ENCODE results near the gene EHD1.
A peak's percentile ranks its signal among the peaks of the same experiment; 100 is the strongest.

The EHD1 gene

GRCh38 chr11:64921384-64921783, 43.0 kb upstream of the EHD1 start:
- no peak for TF ChIP-seq CTCF (IDR thresholded peaks at IDR 0.05; ENCODE audit: borderline replicate concordance, insufficient read depth, low read depth, low read length)
- no peak overlapping the region for H3K4me3 ChIP-seq (ENCODE audit: low read depth, low read length)

GRCh38 chr11:64920124-64920523, 41.7 kb upstream of the EHD1 start:
- no peak overlapping the region for H3K4me3 ChIP-seq (ENCODE audit: low read depth, low read length)
- TF ChIP-seq CTCF (IDR thresholded peaks at IDR 0.05; ENCODE audit: borderline replicate concordance, insufficient read depth, low read depth, low read length), result no peak

GRCh38 chr11:64919627-64920026, 41.2 kb upstream of the EHD1 start:
- no peak overlapping the region for H3K4me3 ChIP-seq (ENCODE audit: low read depth, low read length)
- TF ChIP-seq CTCF (IDR thresholded peaks at IDR 0.05; ENCODE audit: borderline replicate concordance, insufficient read depth, low read depth, low read length), result no peak

- TF ChIP-seq CTCF (IDR thresholded peaks at IDR 0.05; ENCODE audit: borderline replicate concordance, insufficient read depth, low read depth, low read length), result 0 out of 2 replicates have a peak, but pooled peaks have one; percentile 12
- peak overlapping the region; percentile 40 for H3K4me3 ChIP-seq (ENCODE audit: low read depth, low read length)
These were observed 39.6 kb upstream of the EHD1 start for GRCh38 chr11:64918017-64918416.

GRCh38 chr11:64917663-64917995, 39.2 kb upstream of the EHD1 start:
- no peak for TF ChIP-seq CTCF (IDR thresholded peaks at IDR 0.05; ENCODE audit: borderline replicate concordance, insufficient read depth, low read depth, low read length)
- H3K4me3 ChIP-seq (ENCODE audit: low read depth, low read length), result peak overlapping the region; percentile 40

- TF ChIP-seq CTCF (IDR thresholded peaks at IDR 0.05; ENCODE audit: borderline replicate concordance, insufficient read depth, low read depth, low read length), result no peak
- H3K4me3 ChIP-seq (ENCODE audit: low read depth, low read length), result peak within 1 kb of the TSS; percentile 83
These were observed 38.6 kb upstream of the EHD1 start, which contains the start of gene ATG2A for GRCh38 chr11:64916775-64917662. TSS of gene ATG2A (minus strand) at chr11:64917209. CDS start at chr11:64917135, 74 bp downstream.

Measured in GM12875 (cell line).